ENCODE measurements around the gene CNGB1.
"Not testable (repeated sequence)": the region's sequence is repeated elsewhere in the genome, so short reads cannot be mapped to it uniquely, and the experiment has no call there.

CNGB1 gene

GRCh38 chr16:58011652-58012051 lies 40.7 kb upstream of the CNGB1 start:
- peak; percentile 78 for DNase-seq (ENCODE audit: low read depth)
- peak; percentile 12 for TF ChIP-seq CTCF (conservative IDR thresholded peaks at IDR 0.05; ENCODE audit: low read depth, low read length)
- no peak overlapping the region for H3K4me3 ChIP-seq (ENCODE audit: low read depth, low read length)

- TF ChIP-seq CTCF (conservative IDR thresholded peaks at IDR 0.05; ENCODE audit: low read depth, low read length), result no peak
- DNase-seq (ENCODE audit: low read depth), result no peak
- H3K4me3 ChIP-seq (ENCODE audit: low read depth, low read length), result no peak overlapping the region
These were observed 40.0 kb upstream of the CNGB1 start for GRCh38 chr16:58010886-58011285.

GRCh38 chr16:58009856-58010416 lies 39.0 kb upstream of the CNGB1 start:
- H3K4me3 ChIP-seq (ENCODE audit: low read depth, low read length), result no peak overlapping the region
- no peak for DNase-seq (ENCODE audit: low read depth)
- TF ChIP-seq CTCF (conservative IDR thresholded peaks at IDR 0.05; ENCODE audit: low read depth, low read length), result no peak

- not testable (repeated sequence) for H3K4me3 ChIP-seq (ENCODE audit: low read depth, low read length); DNase-seq (ENCODE audit: low read depth)
These were observed 33.8 kb upstream of the CNGB1 start for GRCh38 chr16:58004736-58005135.

GRCh38 chr16:58002936-58003335 lies 32.0 kb upstream of the CNGB1 start:
- TF ChIP-seq CTCF (conservative IDR thresholded peaks at IDR 0.05; ENCODE audit: low read depth, low read length), result no peak
- H3K4me3 ChIP-seq (ENCODE audit: low read depth, low read length), result no peak overlapping the region
- DNase-seq (ENCODE audit: low read depth), result no peak

- DNase-seq (ENCODE audit: low read depth), result no peak
- H3K4me3 ChIP-seq (ENCODE audit: low read depth, low read length), result no peak overlapping the region
- no peak for TF ChIP-seq CTCF (conservative IDR thresholded peaks at IDR 0.05; ENCODE audit: low read depth, low read length)
These were observed 31.5 kb upstream of the CNGB1 start for GRCh38 chr16:58002416-58002800.

GRCh38 chr16:58001781-58002415 lies 31.0 kb upstream of the CNGB1 start:
- no peak for DNase-seq (ENCODE audit: low read depth)
- no peak for TF ChIP-seq CTCF (conservative IDR thresholded peaks at IDR 0.05; ENCODE audit: low read depth, low read length)
- peak overlapping the region; percentile 95 for H3K4me3 ChIP-seq (ENCODE audit: low read depth, low read length)

Measured in choroid plexus epithelial cell (primary cell).